H1 (cell line): ENCODE data around the gene CACNB4.

ENCODE experiments used
- CEBPB ChIP-seq: IDR thresholded peaks from 2 replicates; pipeline ENCODE4 v1.6.1; 2012; ENCODE audit warnings: low read depth, low read length
- TF ChIP-seq, protein P1 (sequence below), 3 experiments: IDR thresholded peaks; 1 replicate in 2 of 3; 2 replicates in 1 of 3; pipeline versions ENCODE4 v1.5.1 to v1.6.1; 2011; ENCODE audit warnings: low read length in 3 of 3, mild to moderate bottlenecking in 3 of 3, inconsistent platforms in 2 of 3, low read depth in 1 of 3, moderate library complexity in 1 of 3; ENCODE audit not compliant: insufficient read depth in 1 of 3; ENCODE audit errors: control extremely low read depth in 1 of 3

- TF ChIP-seq, protein P1, sequence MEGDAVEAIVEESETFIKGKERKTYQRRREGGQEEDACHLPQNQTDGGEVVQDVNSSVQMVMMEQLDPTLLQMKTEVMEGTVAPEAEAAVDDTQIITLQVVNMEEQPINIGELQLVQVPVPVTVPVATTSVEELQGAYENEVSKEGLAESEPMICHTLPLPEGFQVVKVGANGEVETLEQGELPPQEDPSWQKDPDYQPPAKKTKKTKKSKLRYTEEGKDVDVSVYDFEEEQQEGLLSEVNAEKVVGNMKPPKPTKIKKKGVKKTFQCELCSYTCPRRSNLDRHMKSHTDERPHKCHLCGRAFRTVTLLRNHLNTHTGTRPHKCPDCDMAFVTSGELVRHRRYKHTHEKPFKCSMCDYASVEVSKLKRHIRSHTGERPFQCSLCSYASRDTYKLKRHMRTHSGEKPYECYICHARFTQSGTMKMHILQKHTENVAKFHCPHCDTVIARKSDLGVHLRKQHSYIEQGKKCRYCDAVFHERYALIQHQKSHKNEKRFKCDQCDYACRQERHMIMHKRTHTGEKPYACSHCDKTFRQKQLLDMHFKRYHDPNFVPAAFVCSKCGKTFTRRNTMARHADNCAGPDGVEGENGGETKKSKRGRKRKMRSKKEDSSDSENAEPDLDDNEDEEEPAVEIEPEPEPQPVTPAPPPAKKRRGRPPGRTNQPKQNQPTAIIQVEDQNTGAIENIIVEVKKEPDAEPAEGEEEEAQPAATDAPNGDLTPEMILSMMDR (IDR thresholded peaks at IDR 0.05; ENCODE audit: control extremely low read depth in 1 of 3, insufficient read depth in 1 of 3, low read depth in 1 of 3, low read length in 3 of 3), result no peak
- no peak for TF ChIP-seq CEBPB
Measured at GRCh38 chr2:151989378-151989777, 109.5 kb downstream of the CACNB4 start.
